HepG2 (cell line): ENCODE results near the gene VILL. TPM values are rescaled to one million over a fixed set of nuclear protein-coding genes. Genes with fewer than 3 reads are reported as not detected.

Experiments
- CENPBD1 ChIP-seq: sonication (generic); formaldehyde crosslinking; IDR thresholded peaks from 2 replicates; pipeline ENCODE4 v1.8.0; 2022; ENCODE audit warnings: missing genetic modification reagents, low read depth, mild to moderate bottlenecking, borderline replicate concordance
- DRAP1 ChIP-seq: IDR thresholded peaks from 2 replicates; pipeline ENCODE4 v1.6.1; 2016; ENCODE audit warnings: missing genetic modification reagents, missing compliant biosample characterization
- ELF3 ChIP-seq: IDR thresholded peaks from 2 replicates; pipeline ENCODE4 v1.6.1; 2016; ENCODE audit warnings: missing genetic modification reagents, missing compliant biosample characterization
- EP300 ChIP-seq, 3 experiments: sonication (generic) in 1 of 3; formaldehyde crosslinking in 1 of 3; IDR thresholded peaks; 2 replicates each; pipeline versions ENCODE4 v1.5.1 to v1.6.1; 2011 to 2020; ENCODE audit warnings: low read depth in 2 of 3, low read length in 2 of 3, borderline replicate concordance in 1 of 3, improper control_type of control experiment in 1 of 3, mild to moderate bottlenecking in 1 of 3, missing genetic modification reagents in 1 of 3, moderate library complexity in 1 of 3
- FOXJ3 ChIP-seq: sonication (generic); formaldehyde crosslinking; IDR thresholded peaks from 2 replicates; pipeline ENCODE4 v1.4.0; 2020; ENCODE audit warnings: missing genetic modification reagents, mild to moderate bottlenecking, borderline replicate concordance
- HOXA3 ChIP-seq: sonication (generic); formaldehyde crosslinking; IDR thresholded peaks from 2 replicates; pipeline ENCODE4 v1.5.0; 2020; ENCODE audit warnings: missing genetic modification reagents
- KLF16 ChIP-seq, 2 experiments: sonication (generic) in 1 of 2; formaldehyde crosslinking in 1 of 2; IDR thresholded peaks; 2 replicates each; pipeline versions ENCODE4 v1.6.1 to v1.8.0; 2016 to 2023; ENCODE audit warnings: missing genetic modification reagents in 2 of 2, missing compliant biosample characterization in 1 of 2
- MED1 ChIP-seq: sonication (generic); formaldehyde crosslinking; IDR thresholded peaks from 2 replicates; pipeline ENCODE4 v1.4.0; 2020; ENCODE audit warnings: missing genetic modification reagents
- PCBP2 ChIP-seq: fragments of 200-400 bp; formaldehyde crosslinking; optimal IDR thresholded peaks from 2 replicates; pipeline ENCODE3; 2018; ENCODE audit warnings: low read length, low read depth; ENCODE audit not compliant: poor library complexity, severe bottlenecking
- ZNF337 ChIP-seq: sonication (generic); formaldehyde crosslinking; IDR thresholded peaks from 2 replicates; pipeline ENCODE4 v1.5.1; 2020; ENCODE audit warnings: missing genetic modification reagents, low read depth, mild to moderate bottlenecking, borderline replicate concordance
- ZNF484 ChIP-seq: sonication (generic); formaldehyde crosslinking; IDR thresholded peaks from 2 replicates; pipeline ENCODE4 v1.5.1; 2020; ENCODE audit warnings: mild to moderate bottlenecking, low read depth, missing genetic modification reagents, borderline replicate concordance
- ZNF687 ChIP-seq: sonication (generic); formaldehyde crosslinking; IDR thresholded peaks from 2 replicates; pipeline ENCODE4 v1.5.1; 2020; ENCODE audit warnings: mild to moderate bottlenecking, missing genetic modification reagents, moderate library complexity
- ZNF788 ChIP-seq: sonication (generic); formaldehyde crosslinking; IDR thresholded peaks from 2 replicates; pipeline ENCODE4 v1.5.0; 2020; ENCODE audit warnings: mild to moderate bottlenecking, missing genetic modification reagents, borderline replicate concordance
- ZSCAN21 ChIP-seq: sonication (generic); formaldehyde crosslinking; IDR thresholded peaks from 2 replicates; pipeline ENCODE4 v1.8.0; 2022; ENCODE audit warnings: mild to moderate bottlenecking, missing genetic modification reagents, moderate library complexity, borderline replicate concordance
- polyA plus RNA-seq, 8 experiments: library from polyadenylated mRNA; depleted of rRNA in 3 of 8; stranded (reverse) in 7 of 8; unstranded in 1 of 8; fragments of >200 nt; fragmentation: Illumina TruSeq in 4 of 8; extraction: Trizol in 4 of 8; gene quantifications; 2 replicates each; pipeline versions ENCODE4 v1.2.1 to v1.2.3, GENCODE V29; 2011 to 2016; ENCODE audit warnings: low read depth in 4 of 8, missing spikeins in 1 of 8, mixed read lengths in 1 of 8; ENCODE audit not compliant: insufficient read depth in 1 of 8
- total RNA-seq, 5 experiments: library from RNA; depleted of rRNA; stranded (reverse); fragments of >200 nt; fragmentation: Illumina TruSeq; extraction: Trizol; gene quantifications; 2 replicates each; pipeline ENCODE4 v1.2.3, GENCODE V29; 2016; ENCODE audit warnings: low read depth in 1 of 5
- TF ChIP-seq, protein P1 (sequence below): sonication (generic); formaldehyde crosslinking; IDR thresholded peaks from 2 replicates; pipeline ENCODE4 v1.8.1; 2023; ENCODE audit warnings: mild to moderate bottlenecking, inconsistent platforms, moderate library complexity, missing genetic modification reagents, borderline replicate concordance
- TF ChIP-seq, protein P2 (sequence below): sonication (generic); formaldehyde crosslinking; IDR thresholded peaks from 2 replicates; pipeline ENCODE4 v1.4.0; 2020; ENCODE audit warnings: mild to moderate bottlenecking, missing genetic modification reagents, borderline replicate concordance

The VILL gene
- total and polyA plus RNA-seq, 2 of the 13 experiments (the other 11 are each of a cell fraction or from before 2014, with no cell fraction given): 3.2 to 5.3 TPM

- TF ChIP-seq ZNF687: no peak
- peak; percentile 66; the same call in 1 of the 2 replicates for TF ChIP-seq FOXJ3
- peak; percentile 19; the same call in 1 of the 2 replicates for TF ChIP-seq HOXA3 (CRISPR knock-in tag)
- TF ChIP-seq KLF16 (CRISPR knock-in tag; IDR thresholded peaks at IDR 0.05): no peak
- TF ChIP-seq CENPBD1 (CRISPR knock-in tag): no peak
- TF ChIP-seq DRAP1 (CRISPR knock-in tag): peak; percentile 74; the same call in 1 of the 2 replicates
- TF ChIP-seq MED1 (CRISPR knock-in tag): peak; percentile 81
- no peak for TF ChIP-seq ZNF484
- TF ChIP-seq ZSCAN21: no peak
- no peak for TF ChIP-seq ZNF788 (CRISPR knock-in tag)
- TF ChIP-seq PCBP2: no peak
- no peak for TF ChIP-seq ZNF337 (CRISPR knock-in tag)
- TF ChIP-seq EP300 (IDR thresholded peaks at IDR 0.05; ENCODE audit: low read depth in 2 of 2, low read length in 2 of 2): no peak; a peak in 2 of 4 replicates
- TF ChIP-seq EP300 (CRISPR knock-in tag; IDR thresholded peaks at IDR 0.05; ENCODE audit: borderline replicate concordance): no peak
- TF ChIP-seq, protein P1, sequence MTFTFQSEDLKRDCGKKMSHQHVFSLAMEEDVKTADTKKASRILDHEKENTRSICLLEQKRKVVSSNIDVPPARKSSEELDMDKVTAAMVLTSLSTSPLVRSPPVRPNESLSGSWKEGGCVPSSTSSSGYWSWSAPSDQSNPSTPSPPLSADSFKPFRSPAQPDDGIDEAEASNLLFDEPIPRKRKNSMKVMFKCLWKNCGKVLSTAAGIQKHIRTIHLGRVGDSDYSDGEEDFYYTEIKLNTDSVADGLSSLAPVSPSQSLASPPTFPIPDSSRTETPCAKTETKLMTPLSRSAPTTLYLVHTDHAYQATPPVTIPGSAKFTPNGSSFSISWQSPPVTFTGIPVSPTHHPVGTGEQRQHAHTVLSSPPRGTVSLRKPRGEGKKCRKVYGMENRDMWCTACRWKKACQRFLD (CRISPR knock-in tag): no peak
- no peak for TF ChIP-seq ELF3 (CRISPR knock-in tag)
- TF ChIP-seq, protein P2, sequence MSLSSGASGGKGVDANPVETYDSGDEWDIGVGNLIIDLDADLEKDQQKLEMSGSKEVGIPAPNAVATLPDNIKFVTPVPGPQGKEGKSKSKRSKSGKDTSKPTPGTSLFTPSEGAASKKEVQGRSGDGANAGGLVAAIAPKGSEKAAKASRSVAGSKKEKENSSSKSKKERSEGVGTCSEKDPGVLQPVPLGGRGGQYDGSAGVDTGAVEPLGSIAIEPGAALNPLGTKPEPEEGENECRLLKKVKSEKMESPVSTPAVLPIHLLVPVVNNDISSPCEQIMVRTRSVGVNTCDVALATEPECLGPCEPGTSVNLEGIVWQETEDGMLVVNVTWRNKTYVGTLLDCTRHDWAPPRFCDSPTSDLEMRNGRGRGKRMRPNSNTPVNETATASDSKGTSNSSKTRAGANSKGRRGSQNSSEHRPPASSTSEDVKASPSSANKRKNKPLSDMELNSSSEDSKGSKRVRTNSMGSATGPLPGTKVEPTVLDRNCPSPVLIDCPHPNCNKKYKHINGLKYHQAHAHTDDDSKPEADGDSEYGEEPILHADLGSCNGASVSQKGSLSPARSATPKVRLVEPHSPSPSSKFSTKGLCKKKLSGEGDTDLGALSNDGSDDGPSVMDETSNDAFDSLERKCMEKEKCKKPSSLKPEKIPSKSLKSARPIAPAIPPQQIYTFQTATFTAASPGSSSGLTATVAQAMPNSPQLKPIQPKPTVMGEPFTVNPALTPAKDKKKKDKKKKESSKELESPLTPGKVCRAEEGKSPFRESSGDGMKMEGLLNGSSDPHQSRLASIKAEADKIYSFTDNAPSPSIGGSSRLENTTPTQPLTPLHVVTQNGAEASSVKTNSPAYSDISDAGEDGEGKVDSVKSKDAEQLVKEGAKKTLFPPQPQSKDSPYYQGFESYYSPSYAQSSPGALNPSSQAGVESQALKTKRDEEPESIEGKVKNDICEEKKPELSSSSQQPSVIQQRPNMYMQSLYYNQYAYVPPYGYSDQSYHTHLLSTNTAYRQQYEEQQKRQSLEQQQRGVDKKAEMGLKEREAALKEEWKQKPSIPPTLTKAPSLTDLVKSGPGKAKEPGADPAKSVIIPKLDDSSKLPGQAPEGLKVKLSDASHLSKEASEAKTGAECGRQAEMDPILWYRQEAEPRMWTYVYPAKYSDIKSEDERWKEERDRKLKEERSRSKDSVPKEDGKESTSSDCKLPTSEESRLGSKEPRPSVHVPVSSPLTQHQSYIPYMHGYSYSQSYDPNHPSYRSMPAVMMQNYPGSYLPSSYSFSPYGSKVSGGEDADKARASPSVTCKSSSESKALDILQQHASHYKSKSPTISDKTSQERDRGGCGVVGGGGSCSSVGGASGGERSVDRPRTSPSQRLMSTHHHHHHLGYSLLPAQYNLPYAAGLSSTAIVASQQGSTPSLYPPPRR (CRISPR knock-in tag): peak; percentile 39; the same call in 1 of the 2 replicates
Measured at GRCh38 chr3:37964716-37965115, 25.9 kb upstream of the VILL start (continued).
